Measurements from ENCODE around the gene ZNF318.

DNA sequence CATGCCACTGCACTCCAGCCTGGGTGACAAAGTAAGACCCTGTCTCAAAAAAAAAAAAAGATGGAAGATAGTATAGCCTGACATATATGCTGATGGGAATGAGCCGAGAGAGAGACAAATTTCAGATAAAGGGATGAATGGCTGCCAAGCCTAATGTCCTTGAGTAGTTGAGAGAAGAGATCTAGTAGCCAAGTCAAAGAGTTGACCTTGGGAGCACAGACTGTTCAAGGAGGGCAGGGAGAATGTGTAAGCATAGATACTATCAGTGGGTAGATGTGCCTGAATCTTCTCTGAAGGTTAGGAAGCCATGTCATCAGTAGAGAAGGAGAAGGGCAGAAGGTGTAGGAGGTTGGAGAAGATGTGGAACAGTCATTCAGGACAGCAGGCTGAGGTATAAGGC is 37.8 kb upstream of the ZNF318 start:
- TF ChIP-seq, protein P1, sequence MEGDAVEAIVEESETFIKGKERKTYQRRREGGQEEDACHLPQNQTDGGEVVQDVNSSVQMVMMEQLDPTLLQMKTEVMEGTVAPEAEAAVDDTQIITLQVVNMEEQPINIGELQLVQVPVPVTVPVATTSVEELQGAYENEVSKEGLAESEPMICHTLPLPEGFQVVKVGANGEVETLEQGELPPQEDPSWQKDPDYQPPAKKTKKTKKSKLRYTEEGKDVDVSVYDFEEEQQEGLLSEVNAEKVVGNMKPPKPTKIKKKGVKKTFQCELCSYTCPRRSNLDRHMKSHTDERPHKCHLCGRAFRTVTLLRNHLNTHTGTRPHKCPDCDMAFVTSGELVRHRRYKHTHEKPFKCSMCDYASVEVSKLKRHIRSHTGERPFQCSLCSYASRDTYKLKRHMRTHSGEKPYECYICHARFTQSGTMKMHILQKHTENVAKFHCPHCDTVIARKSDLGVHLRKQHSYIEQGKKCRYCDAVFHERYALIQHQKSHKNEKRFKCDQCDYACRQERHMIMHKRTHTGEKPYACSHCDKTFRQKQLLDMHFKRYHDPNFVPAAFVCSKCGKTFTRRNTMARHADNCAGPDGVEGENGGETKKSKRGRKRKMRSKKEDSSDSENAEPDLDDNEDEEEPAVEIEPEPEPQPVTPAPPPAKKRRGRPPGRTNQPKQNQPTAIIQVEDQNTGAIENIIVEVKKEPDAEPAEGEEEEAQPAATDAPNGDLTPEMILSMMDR (IDR thresholded peaks at IDR 0.05): no peak
- TF ChIP-seq EZH2 (IDR thresholded peaks at IDR 0.05): no peak

Measured in neural progenitor cell (in vitro differentiated cells).